ENCODE results near the gene FBXO30. TPM values are rescaled to one million over a fixed set of nuclear protein-coding genes. Genes with fewer than 3 reads are reported as not detected.

The FBXO30 gene, protein sequence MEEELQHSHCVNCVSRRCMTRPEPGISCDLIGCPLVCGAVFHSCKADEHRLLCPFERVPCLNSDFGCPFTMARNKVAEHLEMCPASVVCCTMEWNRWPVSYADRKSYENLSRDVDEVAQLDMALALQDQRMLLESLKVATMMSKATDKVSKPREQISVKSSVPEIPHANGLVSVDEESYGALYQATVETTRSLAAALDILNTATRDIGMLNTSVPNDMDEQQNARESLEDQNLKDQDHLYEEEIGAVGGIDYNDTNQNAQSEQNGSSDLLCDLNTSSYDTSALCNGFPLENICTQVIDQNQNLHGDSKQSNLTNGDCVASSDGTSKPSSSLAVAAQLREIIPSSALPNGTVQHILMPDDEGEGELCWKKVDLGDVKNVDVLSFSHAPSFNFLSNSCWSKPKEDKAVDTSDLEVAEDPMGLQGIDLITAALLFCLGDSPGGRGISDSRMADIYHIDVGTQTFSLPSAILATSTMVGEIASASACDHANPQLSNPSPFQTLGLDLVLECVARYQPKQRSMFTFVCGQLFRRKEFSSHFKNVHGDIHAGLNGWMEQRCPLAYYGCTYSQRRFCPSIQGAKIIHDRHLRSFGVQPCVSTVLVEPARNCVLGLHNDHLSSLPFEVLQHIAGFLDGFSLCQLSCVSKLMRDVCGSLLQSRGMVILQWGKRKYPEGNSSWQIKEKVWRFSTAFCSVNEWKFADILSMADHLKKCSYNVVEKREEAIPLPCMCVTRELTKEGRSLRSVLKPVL
- 12.8 and 13.3 TPM in 2 replicates for total RNA-seq (2013; cell fraction: nucleolus; rRNA removed)
- total RNA-seq (2014; rRNA removed) (5.3 and 6.6 TPM in 2 replicates), total RNA-seq (2014; rRNA removed; fragmentation: Illumina TruSeq; extraction: Trizol) (4.4 and 5.2 TPM in 2 replicates), total RNA-seq (2021) (6.9 and 7.2 TPM in 2 replicates), polyA plus RNA-seq (2011; rRNA removed) (5.3 and 7.3 TPM in 2 replicates), polyA plus RNA-seq (2014; fragmentation: Illumina TruSeq; extraction: Trizol) (5.9 and 7.1 TPM in 2 replicates), polyA plus RNA-seq (2014; fragmentation: Nextera tagmentation; extraction: Ambion mirVana) (1 to 10 TPM; 1.7 to 1.9 TPM), polyA plus RNA-seq (2014; rRNA removed) (3.0 and 3.8 TPM in 2 replicates), polyA plus RNA-seq (2016; fragmentation: Nextera tagmentation; extraction: Ambion mirVana) (1 to 10 TPM; 5.3 to 5.7 TPM), polyA minus RNA-seq (2011; rRNA and poly(A)+ RNA removed) (5.4 and 9.5 TPM in 2 replicates), Bru-seq, nascent RNA (percentile 91 among the genes with signal in this experiment), BruChase-seq, experiment 1, labeled RNA remaining after a 6-hour chase (percentile 77 among the genes with signal in this experiment), BruChase-seq, experiment 2, labeled RNA remaining after a 2-hour chase (percentile 92 among the genes with signal in this experiment)
- polyA plus RNA-seq (2011; ENCODE audit: low read depth): 2.0 TPM
- 1.5 and 1.7 TPM in 2 replicates for polyA plus RNA-seq (2011; cell fraction: cytosol; rRNA removed)
- 2.9 and 3.3 TPM in 2 replicates for polyA plus RNA-seq (2011; cell fraction: nucleus; rRNA removed)
- 3.0 and 3.3 TPM in 2 replicates for polyA plus RNA-seq (2012)
- polyA minus RNA-seq (2011; cell fraction: cytosol; rRNA and poly(A)+ RNA removed): 2.3 and 2.8 TPM in 2 replicates
- 6.0 and 8.8 TPM in 2 replicates for polyA minus RNA-seq (2011; cell fraction: nucleus; rRNA and poly(A)+ RNA removed)
- long read RNA-seq, experiment 1, partial matches to known transcripts: 1 of 2 reads
- long read RNA-seq, experiment 1, other reads (novel, unspliced or antisense): 1 of 2 reads
- long read RNA-seq, experiment 2, full-length matches to known transcripts: 4 of 6 reads
- long read RNA-seq, experiment 2, partial matches to known transcripts: 0 of 6 reads
- long read RNA-seq, experiment 2, other reads (novel, unspliced or antisense): 2 of 6 reads

- H3K9ac ChIP-seq (ENCODE audit: control insufficient read depth, insufficient read depth, low read length): peak within 1 kb of the TSS; percentile 98
- ChIA-PET RAD21 (ENCODE audit: unreplicated experiment) (interaction anchor here (0.6 to 2.3 kb wide), 8 partner anchors 12 to 835 kb away, joined by 3 to 16 read pairs (median 3); no protein-coding TSS in a partner anchor), CTCF (interaction anchor here (0.8 to 1.9 kb wide), 8 partner anchors 10 to 149 kb away, joined by 3 to 9 read pairs (median 3); partner anchors contain the start of genes EPM2A and SHPRH), SMC1A (ENCODE audit: uncharacterized antibody, unreplicated experiment) (interaction anchor here (0.8 to 2.5 kb wide), 5 partner anchors 16 to 79 kb away, joined by 3 to 11 read pairs (median 4); partner anchors contain the start of gene EPM2A), POLR2A (interaction anchor here (0.9 to 2.6 kb wide), 8 partner anchors 11 to 81 kb away, joined by 3 to 18 read pairs (median 4); partner anchors contain the start of gene EPM2A)
- peaks cover 61% of the 10 kb centered on the region for H3K79me2 ChIP-seq (ENCODE audit: control insufficient read depth, insufficient read depth, low read length)
- peak; percentile 64 for DNase-seq (ENCODE audit: low read depth, low spot score)
- no peaks in the 10 kb centered on the region; a peak in 1 of 4 replicates for H3K36me3 ChIP-seq (ENCODE audit: control insufficient read depth in 2 of 2, insufficient read depth in 2 of 2, low read length in 1 of 2)
- intact Hi-C loops (cut with micrococcal nuclease; ENCODE audit: unreplicated experiment) (loop anchor here (1.0 to 2.0 kb wide), 4 partner anchors 50 to 150 kb away; partner anchors contain the start of genes EPM2A and SHPRH), in situ Hi-C loops (cut with MboI) (no loop called here)
- no peaks in the 10 kb centered on the region for H4K20me1 ChIP-seq (ENCODE audit: control insufficient read depth, insufficient read depth)
- FAIRE-seq: peak; percentile 61
- H3K9me3 ChIP-seq (replicated peaks; ENCODE audit: control insufficient read depth, insufficient read depth, low read length): no peaks in the 10 kb centered on the region
- TSS peak; percentile 88 for BruUV-seq (replicated peaks)
- H3K27ac ChIP-seq (ENCODE audit: control insufficient read depth, insufficient read depth): peak within 1 kb of the TSS; percentile 95
- H3K4me1 ChIP-seq (ENCODE audit: control insufficient read depth, insufficient read depth, low read length): peaks cover 5% of the 10 kb centered on the region
- H2AFZ ChIP-seq (ENCODE audit: control insufficient read depth, low read depth, low read length): peak within 1 kb of the TSS; percentile 97
- peak within 1 kb of the TSS; percentile 85 for H3K4me2 ChIP-seq (ENCODE audit: control insufficient read depth, insufficient read depth)
- H3K27me3 ChIP-seq (replicated peaks in 1 of 2; ENCODE audit: control insufficient read depth in 2 of 2, insufficient read depth in 2 of 2, low read length in 1 of 2): no peaks in the 10 kb centered on the region
- 2% methylated on average over 54 of the region's 88 CpGs for WGBS (ENCODE audit: insufficient coverage, insufficient replicate concordance, low lambda C conversion rate, missing lambda C conversion rate)
- peak within 1 kb of the TSS; percentile 97 for H3K4me3 ChIP-seq
- ATAC-seq: peak; percentile 76
- TF ChIP-seq TARDBP (IDR thresholded peaks at IDR 0.05; ENCODE audit: borderline replicate concordance): no peak
- no peak for TF ChIP-seq STAT3 (IDR thresholded peaks at IDR 0.05; ENCODE audit: low read depth, low read length)
- TF ChIP-seq NBN (IDR thresholded peaks at IDR 0.05): peak; percentile 63
- TF ChIP-seq BCLAF1 (IDR thresholded peaks at IDR 0.05): peak; percentile 14; the same call in 1 of the 2 replicates
- TF ChIP-seq KLF5 (IDR thresholded peaks at IDR 0.05; ENCODE audit: partially characterized antibody): no peak
- no peak for TF ChIP-seq ZSCAN29 (IDR thresholded peaks at IDR 0.05)
- no peak for TF ChIP-seq IRF5 (IDR thresholded peaks at IDR 0.05; ENCODE audit: borderline replicate concordance)
- TF ChIP-seq MXI1 (IDR thresholded peaks at IDR 0.05; ENCODE audit: low read depth, low read length): peak; percentile 36
- TF ChIP-seq SPI1 (IDR thresholded peaks at IDR 0.05; ENCODE audit: borderline replicate concordance, insufficient read depth, low read depth, low read length): no peak
- no peak for TF ChIP-seq RBBP5 (conservative IDR thresholded peaks at IDR 0.05)
- peak; percentile 24; the same call in 1 of the 2 replicates for TF ChIP-seq TCF3 (IDR thresholded peaks at IDR 0.05; ENCODE audit: borderline replicate concordance, insufficient read depth, low read depth, low read length)
These were observed at the start of gene FBXO30 for GRCh38 chr6:145814501-145815308. Gene FBXO30, minus strand, starts transcription at chr6:145814795. Its CDS starts 8,390 bp downstream, at chr6:145806405.
